ENCODE data around the gene MS4A6E.

MS4A6E gene

GRCh38 chr11:60305906-60306619 lies 21.0 kb upstream of the MS4A6E start:
- peaks cover 40% of the 10 kb centered on the region for H3K9me3 ChIP-seq
- no peak overlapping the region for H3K9ac ChIP-seq
- no peaks in the 10 kb centered on the region for H3K27me3 ChIP-seq
- no peak overlapping the region for H3K4me2 ChIP-seq
- H3K36me3 ChIP-seq, result 0 out of 2 replicates have a peak, but pooled peaks cover 14% of the 10 kb centered on the region
- H3K27ac ChIP-seq, result 0 out of 2 replicates have a peak overlapping the region, but pooled peaks have one; percentile 7
- no peaks in the 10 kb centered on the region for H4K20me1 ChIP-seq
- no peak overlapping the region for H3K4me3 ChIP-seq
- no peak for TF ChIP-seq Cebpa-rat (IDR thresholded peaks at IDR 0.05)
- peaks cover 50% of the 10 kb centered on the region for H3K4me1 ChIP-seq

- no peak overlapping the region for H3K9ac ChIP-seq
- 0 out of 2 replicates have a peak, but pooled peaks cover 14% of the 10 kb centered on the region for H3K36me3 ChIP-seq
- no peak for TF ChIP-seq Cebpa-rat (IDR thresholded peaks at IDR 0.05)
- H3K27me3 ChIP-seq, result no peaks in the 10 kb centered on the region
- peaks cover 66% of the 10 kb centered on the region for H3K4me1 ChIP-seq
- peaks cover 29% of the 10 kb centered on the region for H3K9me3 ChIP-seq
- no peak overlapping the region for H3K4me3 ChIP-seq
- H3K27ac ChIP-seq, result peak overlapping the region; percentile 7; the same call in 1 of the 2 replicates
- no peaks in the 10 kb centered on the region for H4K20me1 ChIP-seq
- no peak overlapping the region for H3K4me2 ChIP-seq
These were observed 19.4 kb upstream of the MS4A6E start for GRCh38 chr11:60307507-60308195.

- H3K9ac ChIP-seq, result no peak overlapping the region
- no peak for TF ChIP-seq Cebpa-rat (IDR thresholded peaks at IDR 0.05)
- peak overlapping the region; percentile 72 for H3K4me2 ChIP-seq
- H3K27ac ChIP-seq, result peak overlapping the region; percentile 67
- H3K36me3 ChIP-seq, result 0 out of 2 replicates have a peak, but pooled peaks cover 14% of the 10 kb centered on the region
- H3K9me3 ChIP-seq, result peaks cover 41% of the 10 kb centered on the region
- H3K27me3 ChIP-seq, result no peaks in the 10 kb centered on the region
- H3K4me1 ChIP-seq, result peaks cover 68% of the 10 kb centered on the region
- H4K20me1 ChIP-seq, result no peaks in the 10 kb centered on the region
- H3K4me3 ChIP-seq, result no peak overlapping the region; the same call in 1 of the 2 replicates
These were observed 16.6 kb upstream of the MS4A6E start for GRCh38 chr11:60310407-60310998.

- Histone ChIP-seq H3K4me3 (no peak overlapping the region), H3K27me3 (no peaks in the 10 kb centered on the region), H4K20me1 (no peaks in the 10 kb centered on the region), H3K4me1 (peaks cover 48% of the 10 kb centered on the region), H3K36me3 (no peaks in the 10 kb centered on the region), H3K9ac (no peak overlapping the region), H3K4me2 (peak overlapping the region; percentile 23), H3K9me3 (peaks cover 37% of the 10 kb centered on the region), H3K27ac (0 out of 2 replicates have a peak overlapping the region, but pooled peaks have one; percentile 7)
- TF ChIP-seq Cebpa-rat (IDR thresholded peaks at IDR 0.05), result no peak
These were observed 12.3 kb upstream of the MS4A6E start for GRCh38 chr11:60314635-60315321.

GRCh38 chr11:60315871-60316270 lies 11.2 kb upstream of the MS4A6E start:
- Histone ChIP-seq H4K20me1 (no peaks in the 10 kb centered on the region), H3K4me3 (no peak overlapping the region), H3K9ac (no peak overlapping the region), H3K4me2 (no peak overlapping the region), H3K4me1 (peaks cover 38% of the 10 kb centered on the region), H3K9me3 (peaks cover 48% of the 10 kb centered on the region), H3K27ac (no peak overlapping the region), H3K27me3 (no peaks in the 10 kb centered on the region), H3K36me3 (no peaks in the 10 kb centered on the region)
- no peak for TF ChIP-seq Cebpa-rat (IDR thresholded peaks at IDR 0.05)

- no peak overlapping the region for H3K9ac ChIP-seq
- no peaks in the 10 kb centered on the region for H3K27me3 ChIP-seq
- no peak overlapping the region for H3K4me3 ChIP-seq
- H3K36me3 ChIP-seq, result no peaks in the 10 kb centered on the region
- H3K4me2 ChIP-seq, result no peak overlapping the region
- H3K9me3 ChIP-seq, result peaks cover 52% of the 10 kb centered on the region
- H3K4me1 ChIP-seq, result peaks cover 34% of the 10 kb centered on the region
- no peak overlapping the region for H3K27ac ChIP-seq
- no peaks in the 10 kb centered on the region for H4K20me1 ChIP-seq
- TF ChIP-seq Cebpa-rat (IDR thresholded peaks at IDR 0.05), result no peak
These were observed 10.7 kb upstream of the MS4A6E start for GRCh38 chr11:60316317-60316716.

- Histone ChIP-seq H3K27me3 (no peaks in the 10 kb centered on the region), H3K4me3 (no peak overlapping the region), H4K20me1 (no peaks in the 10 kb centered on the region), H3K36me3 (no peaks in the 10 kb centered on the region), H3K27ac (no peak overlapping the region), H3K9ac (no peak overlapping the region), H3K4me2 (no peak overlapping the region), H3K9me3 (peaks cover 65% of the 10 kb centered on the region), H3K4me1 (peaks cover 12% of the 10 kb centered on the region)
- no peak for TF ChIP-seq Cebpa-rat (IDR thresholded peaks at IDR 0.05)
These were observed 8.3 kb upstream of the MS4A6E start for GRCh38 chr11:60318726-60319125.

- Histone ChIP-seq H3K27ac (no peak overlapping the region), H3K36me3 (no peaks in the 10 kb centered on the region), H4K20me1 (no peaks in the 10 kb centered on the region), H3K4me3 (no peak overlapping the region), H3K27me3 (no peaks in the 10 kb centered on the region), H3K9me3 (peaks cover 66% of the 10 kb centered on the region), H3K9ac (no peak overlapping the region), H3K4me1 (peaks cover 8% of the 10 kb centered on the region; the same call in 1 of the 2 replicates), H3K4me2 (no peak overlapping the region)
- no peak for TF ChIP-seq Cebpa-rat (IDR thresholded peaks at IDR 0.05)
These were observed 6.0 kb upstream of the MS4A6E start for GRCh38 chr11:60321051-60321450.

- peaks cover 8% of the 10 kb centered on the region; the same call in 1 of the 2 replicates for H3K4me1 ChIP-seq
- no peak; the same call in 1 of the 2 replicates for TF ChIP-seq Cebpa-rat (IDR thresholded peaks at IDR 0.05)
- H3K9ac ChIP-seq, result no peak overlapping the region
- no peak overlapping the region for H3K4me2 ChIP-seq
- H3K36me3 ChIP-seq, result no peaks in the 10 kb centered on the region
- H3K27ac ChIP-seq, result no peak overlapping the region
- H3K4me3 ChIP-seq, result no peak overlapping the region
- H3K27me3 ChIP-seq, result no peaks in the 10 kb centered on the region
- H3K9me3 ChIP-seq, result peaks cover 34% of the 10 kb centered on the region
- no peaks in the 10 kb centered on the region for H4K20me1 ChIP-seq
These were observed 1.4 kb downstream of the MS4A6E start for GRCh38 chr11:60328460-60328859.

Measured in BLaER1 (cell line).